GM12878 (cell line): ENCODE data around the gene KHDRBS1. TPM values are rescaled to one million over a fixed set of nuclear protein-coding genes. Genes with fewer than 3 reads are reported as not detected.

ENCODE experiments used
- CHD4 ChIP-seq: fragments of 200-600 bp; sonication (generic); IDR thresholded peaks from 2 replicates; pipeline ENCODE4 v1.6.1; 2016; ENCODE audit warnings: mild to moderate bottlenecking
- DPF2 ChIP-seq: fragments of 450-650 bp; IDR thresholded peaks from 2 replicates; pipeline ENCODE4 v1.6.1; 2017; ENCODE audit warnings: mild to moderate bottlenecking
- NFYA ChIP-seq: IDR thresholded peaks from 2 replicates; pipeline ENCODE4 v1.6.1; 2011; ENCODE audit warnings: low read depth, mild to moderate bottlenecking, low read length, improper control_type of control experiment, borderline replicate concordance
- NFYB ChIP-seq: IDR thresholded peaks from 2 replicates; pipeline ENCODE4 v1.6.1; 2011; ENCODE audit warnings: low read depth, mild to moderate bottlenecking, low read length, improper control_type of control experiment, moderate library complexity; ENCODE audit not compliant: insufficient read depth
- ZBTB11 ChIP-seq: fragments of 450-650 bp; formaldehyde crosslinking; IDR thresholded peaks from 2 replicates; pipeline ENCODE4 v1.5.0; 2022; ENCODE audit warnings: mild to moderate bottlenecking, missing genetic modification characterization
- polyA plus RNA-seq, 11 experiments: library from polyadenylated mRNA; depleted of rRNA in 4 of 11; unstranded in 6 of 11; stranded (reverse) in 5 of 11; fragments of >200 nt; fragmentation: Nextera tagmentation in 4 of 11; fragmentation: Illumina TruSeq in 1 of 11; extraction: Ambion mirVana in 4 of 11; extraction: Trizol in 1 of 11; gene quantifications; 1 replicate in 1 of 11; 2 replicates in 10 of 11; pipeline versions ENCODE4 v1.2.1 to v1.2.3, GENCODE V29; 2011 to 2016; ENCODE audit warnings: inconsistent platforms in 2 of 11, missing spikeins in 2 of 11, low read depth in 1 of 11
- total RNA-seq, 4 experiments: library from RNA; depleted of rRNA in 3 of 4; stranded (reverse); fragments of >200 nt in 3 of 4; fragmentation: Illumina TruSeq in 1 of 4; extraction: Trizol in 1 of 4; gene quantifications; 2 replicates each; pipeline versions ENCODE4 v1.2.1 to v1.2.3, GENCODE V29; 2013 to 2021

KHDRBS1 gene
- total and polyA plus RNA-seq, 10 of the 15 experiments (the other 5 are each of a cell fraction or from before 2014, with no cell fraction given), result 42.5 to 204 (median 96.0) TPM

- peak; percentile 55; the same call in 1 of the 2 replicates for TF ChIP-seq DPF2
- TF ChIP-seq CHD4, result no peak
- no peak for TF ChIP-seq NFYA
- no peak for TF ChIP-seq NFYB
- no peak for TF ChIP-seq ZBTB11 (CRISPR knock-in tag)
Measured at GRCh38 chr1:32072622-32073298, 59.1 kb downstream of the KHDRBS1 start, which contains the start of gene TMEM39B (continued).
